ENCODE data around the gene PCDHGB1.
"Not testable (repeated sequence)": the region's sequence is repeated elsewhere in the genome, so short reads cannot be mapped to it uniquely, and the experiment has no call there.

Gene PCDHGB1

DNA sequence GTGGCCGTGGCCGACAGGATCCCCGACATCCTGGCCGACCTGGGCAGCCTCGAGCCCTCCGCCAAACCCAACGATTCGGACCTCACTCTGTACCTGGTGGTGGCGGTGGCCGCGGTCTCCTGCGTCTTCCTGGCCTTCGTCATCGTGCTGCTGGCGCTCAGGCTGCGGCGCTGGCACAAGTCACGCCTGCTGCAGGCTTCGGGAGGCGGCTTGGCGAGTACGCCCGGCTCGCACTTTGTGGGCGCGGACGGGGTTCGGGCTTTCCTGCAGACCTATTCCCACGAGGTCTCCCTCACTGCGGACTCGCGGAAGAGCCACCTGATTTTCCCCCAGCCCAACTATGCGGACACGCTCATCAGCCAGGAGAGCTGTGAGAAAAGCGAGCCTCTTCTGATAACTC, 3.9 kb upstream of the PCDHGB1 start:
- not testable (repeated sequence) for DNase-seq

DNA sequence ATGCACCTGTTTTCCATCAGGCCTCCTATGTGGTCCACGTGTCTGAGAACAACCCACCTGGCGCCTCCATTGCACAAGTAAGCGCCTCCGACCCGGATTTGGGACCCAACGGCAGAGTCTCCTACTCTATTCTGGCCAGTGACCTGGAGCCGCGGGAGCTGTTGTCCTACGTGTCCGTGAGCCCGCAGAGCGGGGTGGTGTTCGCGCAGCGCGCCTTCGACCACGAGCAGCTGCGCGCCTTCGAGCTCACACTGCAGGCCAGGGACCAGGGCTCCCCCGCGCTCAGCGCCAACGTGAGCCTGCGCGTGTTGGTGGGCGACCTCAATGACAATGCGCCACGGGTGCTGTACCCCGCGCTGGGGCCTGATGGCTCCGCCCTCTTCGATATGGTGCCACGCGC, 1.7 kb downstream of the PCDHGB1 start:
- DNase-seq = no peak

DNA sequence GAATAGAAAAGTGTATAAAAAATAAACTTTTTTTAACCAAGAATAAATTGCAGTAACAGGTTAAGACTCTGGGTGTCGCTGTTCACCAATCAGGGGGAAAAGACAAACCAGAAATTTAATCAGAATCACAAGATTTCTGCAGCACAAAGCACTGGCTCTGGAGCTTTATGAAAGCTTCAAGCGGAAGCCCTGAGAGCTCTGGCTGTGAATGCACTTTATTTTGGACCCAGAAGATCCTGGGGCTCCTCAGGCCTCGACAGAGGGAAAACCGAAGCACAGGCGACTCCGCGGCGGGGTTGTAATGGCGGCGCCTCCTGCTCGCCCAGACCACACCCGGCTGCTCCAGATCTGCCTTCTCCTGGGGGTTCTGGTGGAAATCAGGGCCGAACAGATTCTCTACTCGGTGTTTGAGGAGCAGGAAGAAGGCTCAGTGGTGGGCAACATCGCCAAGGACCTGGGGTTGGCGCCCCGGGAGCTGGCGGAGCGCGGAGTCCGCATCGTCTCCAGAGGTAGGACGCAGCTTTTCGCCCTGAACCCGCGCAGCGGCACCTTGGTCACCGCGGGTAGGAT, 5.1 kb downstream of the PCDHGB1 start, which contains the start of gene PCDHGA4:
Gene PCDHGA4 (plus strand): TSS at position 122 of the 570 bp plus-strand sequence. CDS start 87 bp downstream, at position 209.
- peak in 1 of 2 donors; percentile 19 for DNase-seq

DNA sequence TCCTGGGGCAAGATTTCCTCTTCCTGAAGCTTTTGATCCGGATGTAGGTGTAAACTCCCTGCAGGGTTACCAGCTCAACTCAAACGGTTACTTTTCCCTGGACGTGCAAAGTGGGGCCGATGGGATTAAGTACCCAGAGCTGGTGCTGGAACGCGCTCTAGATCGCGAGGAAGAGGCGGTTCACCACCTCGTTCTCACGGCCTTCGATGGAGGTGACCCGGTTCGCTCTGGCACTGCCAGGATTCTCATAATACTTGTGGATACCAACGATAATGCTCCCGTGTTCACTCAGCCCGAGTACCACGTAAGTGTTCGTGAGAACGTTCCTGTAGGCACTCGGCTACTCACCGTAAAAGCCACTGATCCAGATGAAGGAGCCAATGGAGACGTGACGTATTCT, 5.7 kb downstream of the PCDHGB1 start:
- DNase-seq = no peak

DNA sequence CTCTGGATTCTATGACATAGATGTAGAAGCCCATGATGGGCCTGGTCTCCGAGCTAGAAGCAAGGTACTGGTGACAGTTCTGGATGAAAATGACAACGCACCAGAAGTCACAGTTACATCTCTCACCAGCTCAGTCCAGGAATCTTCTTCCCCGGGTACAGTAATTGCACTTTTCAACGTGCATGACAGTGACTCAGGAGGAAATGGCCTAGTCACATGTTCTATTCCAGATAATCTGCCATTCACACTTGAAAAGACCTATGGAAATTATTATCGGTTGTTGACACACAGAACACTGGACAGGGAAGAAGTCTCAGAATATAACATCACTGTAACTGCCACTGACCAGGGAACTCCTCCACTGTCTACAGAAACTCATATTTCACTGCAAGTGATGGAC, 6.2 kb downstream of the PCDHGB1 start:
- no peak for DNase-seq

DNA sequence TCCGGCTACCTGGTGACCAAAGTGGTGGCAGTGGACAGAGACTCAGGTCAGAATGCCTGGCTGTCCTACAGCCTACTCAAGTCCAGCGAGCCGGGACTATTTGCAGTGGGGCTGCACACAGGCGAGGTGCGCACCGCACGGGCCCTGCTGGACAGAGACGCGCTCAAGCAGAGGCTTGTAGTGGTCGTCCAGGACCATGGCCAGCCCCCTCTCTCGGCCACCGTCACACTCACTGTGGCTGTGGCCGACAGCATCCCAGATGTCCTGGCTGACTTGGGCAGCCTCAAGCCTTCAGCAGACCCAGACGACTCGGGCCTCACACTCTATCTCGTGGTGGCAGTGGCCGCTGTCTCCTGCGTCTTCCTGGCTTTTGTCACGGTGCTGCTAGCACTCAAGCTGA, 7.1 kb downstream of the PCDHGB1 start:
- DNase-seq = no peak

DNA sequence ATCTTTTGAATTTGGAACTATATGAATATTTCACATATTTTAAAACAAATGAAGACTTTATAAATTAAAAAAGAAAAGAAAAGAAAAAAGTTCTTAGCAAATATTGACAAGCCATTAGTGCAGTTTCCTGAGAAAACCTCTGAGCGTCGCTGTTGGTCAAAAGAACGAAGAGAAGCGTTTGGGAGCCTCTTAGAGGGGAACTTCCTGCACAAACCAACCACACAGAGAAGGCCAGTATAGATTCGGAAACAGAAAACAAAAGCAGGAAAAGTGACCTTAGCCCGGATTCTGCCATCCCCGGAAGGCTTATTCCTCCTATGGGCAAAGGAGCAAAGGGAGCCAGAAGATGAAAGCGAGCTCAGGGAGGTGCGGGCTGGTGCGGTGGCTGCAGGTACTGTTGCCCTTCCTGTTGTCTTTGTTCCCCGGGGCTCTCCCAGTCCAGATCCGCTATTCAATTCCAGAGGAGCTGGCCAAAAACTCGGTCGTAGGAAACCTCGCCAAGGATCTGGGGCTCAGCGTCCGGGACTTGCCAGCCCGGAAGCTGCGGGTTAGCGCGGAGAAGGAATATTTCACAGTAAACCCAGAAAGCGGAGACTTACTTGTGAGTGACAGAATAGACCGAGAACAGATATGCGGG, 10.0 kb downstream of the PCDHGB1 start, which contains the start of gene PCDHGB2:
Gene PCDHGB2 (plus strand): TSS at position 205 of the 637 bp plus-strand sequence. CDS start 142 bp downstream, at position 347.
- DNase-seq = peak in 1 of 2 donors; percentile 51

DNA sequence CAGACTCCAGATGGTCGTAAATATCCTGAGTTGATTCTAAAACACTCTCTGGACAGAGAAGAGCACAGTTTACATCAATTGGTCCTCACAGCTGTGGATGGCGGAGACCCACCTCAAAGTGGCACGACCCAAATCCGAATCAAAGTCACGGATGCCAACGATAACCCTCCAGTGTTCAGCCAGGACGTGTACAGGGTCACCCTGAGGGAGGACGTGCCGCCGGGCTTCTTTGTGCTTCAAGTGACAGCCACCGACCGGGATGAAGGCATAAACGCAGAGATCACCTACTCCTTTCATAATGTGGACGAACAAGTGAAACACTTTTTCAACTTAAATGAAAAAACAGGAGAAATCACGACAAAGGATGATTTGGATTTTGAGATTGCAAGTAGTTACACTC, 10.8 kb downstream of the PCDHGB1 start:
- DNase-seq = no peak

DNA sequence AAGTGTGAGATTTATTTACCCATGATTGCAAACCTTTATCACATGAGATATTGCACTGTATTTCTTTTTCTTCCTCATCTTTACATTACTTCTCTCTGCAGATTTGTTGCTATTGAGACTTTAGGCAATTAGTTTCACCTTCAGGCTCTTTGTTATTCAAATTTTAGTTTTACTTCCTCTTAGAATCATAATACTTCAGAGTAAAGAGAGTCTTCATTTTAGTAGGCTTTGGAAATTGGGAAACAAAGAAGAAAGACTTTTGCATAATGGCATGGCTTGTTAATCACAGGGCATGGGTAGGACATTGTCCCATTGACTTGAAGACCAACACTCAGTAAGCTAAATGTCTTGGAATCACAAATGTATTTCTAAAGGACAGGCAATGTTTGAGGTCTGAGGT, 12.8 kb downstream of the PCDHGB1 start:
- no peak for DNase-seq

DNA sequence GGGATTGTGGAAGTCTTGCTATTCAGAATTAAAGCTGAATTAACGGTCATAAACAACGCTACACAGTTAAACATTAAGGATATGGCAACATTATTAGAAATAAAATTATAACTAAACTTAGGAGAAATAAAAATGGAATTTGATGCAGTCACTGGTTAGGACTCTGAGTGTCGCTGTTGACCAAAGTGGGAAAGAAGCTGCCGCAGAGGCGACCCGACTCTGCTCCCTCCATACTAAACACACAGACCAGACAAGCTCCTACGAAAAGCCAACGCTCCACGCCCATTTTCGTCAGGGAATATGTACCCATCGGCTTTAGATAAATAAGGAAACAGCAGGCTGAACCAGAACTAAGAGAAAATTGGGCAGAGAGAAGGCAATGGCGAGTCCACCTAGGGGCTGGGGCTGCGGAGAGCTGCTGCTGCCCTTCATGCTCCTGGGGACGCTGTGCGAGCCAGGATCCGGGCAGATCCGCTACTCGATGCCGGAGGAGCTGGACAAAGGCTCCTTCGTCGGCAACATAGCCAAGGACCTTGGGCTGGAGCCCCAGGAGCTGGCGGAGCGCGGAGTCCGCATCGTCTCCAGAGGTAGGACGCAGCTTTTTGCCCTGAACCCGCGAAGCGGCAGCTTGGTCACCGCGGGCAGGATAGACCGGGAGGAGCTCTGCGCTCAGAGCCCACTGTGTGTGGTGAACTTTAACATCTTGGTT, 14.2 kb downstream of the PCDHGB1 start, which contains the start of gene PCDHGA5:
Gene PCDHGA5 (plus strand): TSS at position 211 of the 709 bp plus-strand sequence. CDS start 169 bp downstream, at position 380.
- no peak for DNase-seq

DNA sequence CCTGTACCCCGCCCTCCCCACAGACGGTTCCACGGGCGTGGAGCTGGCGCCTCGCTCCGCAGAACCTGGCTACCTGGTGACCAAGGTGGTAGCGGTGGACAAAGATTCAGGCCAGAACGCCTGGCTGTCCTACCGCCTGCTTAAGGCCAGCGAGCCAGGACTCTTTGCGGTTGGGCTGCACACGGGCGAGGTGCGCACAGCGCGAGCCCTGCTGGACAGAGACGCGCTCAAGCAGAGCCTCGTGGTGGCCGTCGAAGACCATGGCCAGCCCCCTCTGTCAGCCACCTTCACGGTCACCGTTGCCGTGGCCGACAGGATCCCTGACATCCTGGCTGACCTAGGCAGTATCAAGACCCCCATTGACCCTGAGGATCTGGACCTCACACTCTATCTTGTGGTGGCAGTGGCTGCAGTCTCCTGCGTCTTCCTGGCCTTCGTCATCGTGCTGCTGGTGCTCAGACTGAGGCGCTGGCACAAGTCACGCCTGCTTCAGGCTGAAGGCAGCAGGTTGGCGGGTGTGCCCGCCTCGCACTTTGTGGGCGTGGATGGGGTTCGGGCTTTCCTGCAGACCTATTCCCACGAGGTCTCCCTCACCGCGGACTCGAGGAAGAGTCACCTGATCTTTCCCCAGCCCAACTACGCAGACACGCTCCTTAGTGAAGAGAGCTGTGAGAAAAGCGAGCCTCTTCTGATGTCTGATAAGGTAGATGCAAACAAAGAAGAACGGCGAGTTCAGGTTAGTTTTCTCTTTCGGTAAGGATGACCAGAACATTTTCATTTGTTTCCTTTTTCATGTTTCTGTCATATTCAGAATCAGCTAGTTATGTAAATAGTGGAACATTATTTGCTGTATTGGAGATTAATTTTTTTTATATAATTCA, 16.4 kb downstream of the PCDHGB1 start:
- DNase-seq = no peak

DNA sequence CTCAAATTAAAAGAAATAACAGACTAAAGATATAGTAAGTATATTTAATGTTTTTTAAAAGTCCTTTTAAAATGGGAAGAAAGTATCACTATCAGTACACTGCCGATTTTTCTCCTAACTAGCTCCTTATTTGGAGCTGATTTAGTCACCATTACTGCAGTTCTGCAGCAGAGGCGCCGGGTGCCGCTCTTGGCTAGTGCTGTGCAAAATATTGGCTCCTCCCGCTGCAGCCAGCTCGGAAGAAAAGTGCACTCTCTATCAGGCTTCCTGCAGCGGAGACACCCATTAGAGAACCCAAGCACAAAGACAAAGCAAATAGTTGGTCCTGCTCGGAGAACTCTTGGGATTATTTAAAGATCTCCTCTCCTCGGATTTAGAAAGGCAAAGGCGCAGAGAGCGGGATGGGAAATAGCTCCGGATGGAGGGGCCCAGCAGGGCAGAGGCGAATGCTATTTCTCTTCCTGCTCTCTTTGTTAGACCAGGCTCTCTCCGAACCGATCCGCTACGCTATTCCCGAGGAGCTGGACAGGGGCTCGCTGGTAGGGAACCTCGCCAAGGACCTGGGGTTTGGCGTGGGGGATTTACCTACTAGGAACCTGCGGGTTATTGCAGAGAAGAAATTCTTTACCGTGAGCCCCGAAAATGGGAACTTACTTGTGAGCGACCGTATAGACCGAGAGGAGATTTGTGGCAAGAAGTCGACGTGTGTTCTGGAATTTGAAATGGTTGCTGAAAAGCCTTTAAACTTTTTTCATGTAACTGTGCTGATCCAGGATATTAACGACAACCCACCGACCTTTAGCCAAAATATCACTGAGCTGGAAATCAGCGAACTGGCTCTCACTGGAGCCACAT, 20.3 kb downstream of the PCDHGB1 start, which contains the start of gene PCDHGB3:
Gene PCDHGB3 (plus strand): TSS at position 249 of the 855 bp plus-strand sequence. CDS start 153 bp downstream, at position 402.
- DNase-seq = peak in 1 of 2 donors; percentile 54

DNA sequence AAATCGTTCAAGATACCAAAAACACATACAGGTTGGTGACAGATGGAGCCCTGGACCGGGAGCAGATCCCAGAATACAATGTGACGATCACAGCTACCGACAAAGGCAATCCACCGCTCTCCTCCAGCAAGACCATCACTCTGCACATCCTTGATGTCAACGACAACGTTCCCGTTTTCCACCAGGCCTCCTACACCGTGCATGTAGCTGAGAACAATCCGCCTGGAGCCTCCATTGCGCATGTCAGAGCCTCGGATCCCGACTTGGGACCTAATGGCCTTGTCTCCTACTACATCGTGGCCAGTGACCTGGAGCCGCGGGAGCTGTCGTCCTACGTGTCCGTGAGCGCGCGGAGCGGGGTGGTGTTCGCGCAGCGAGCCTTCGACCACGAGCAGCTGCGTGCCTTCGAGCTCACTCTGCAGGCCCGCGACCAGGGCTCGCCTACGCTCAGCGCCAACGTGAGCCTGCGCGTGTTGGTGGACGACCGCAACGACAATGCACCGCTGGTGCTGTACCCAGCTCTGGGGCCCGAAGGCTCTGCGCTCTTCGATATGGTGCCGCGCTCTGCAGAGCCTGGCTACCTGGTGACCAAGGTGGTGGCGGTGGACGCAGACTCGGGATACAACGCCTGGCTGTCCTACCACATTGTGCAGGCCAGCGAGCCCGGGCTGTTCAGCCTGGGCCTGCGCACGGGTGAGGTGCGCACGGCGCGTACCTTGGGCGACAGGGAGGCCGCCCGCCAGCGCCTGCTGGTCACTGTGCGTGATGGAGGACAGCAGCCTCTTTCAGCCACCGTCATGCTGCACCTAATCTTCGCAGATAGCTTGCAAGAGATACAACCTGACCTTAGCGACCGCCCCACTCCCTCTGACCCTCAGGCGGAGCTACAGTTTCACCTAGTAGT, 21.9 kb downstream of the PCDHGB1 start:
- no peak for DNase-seq

DNA sequence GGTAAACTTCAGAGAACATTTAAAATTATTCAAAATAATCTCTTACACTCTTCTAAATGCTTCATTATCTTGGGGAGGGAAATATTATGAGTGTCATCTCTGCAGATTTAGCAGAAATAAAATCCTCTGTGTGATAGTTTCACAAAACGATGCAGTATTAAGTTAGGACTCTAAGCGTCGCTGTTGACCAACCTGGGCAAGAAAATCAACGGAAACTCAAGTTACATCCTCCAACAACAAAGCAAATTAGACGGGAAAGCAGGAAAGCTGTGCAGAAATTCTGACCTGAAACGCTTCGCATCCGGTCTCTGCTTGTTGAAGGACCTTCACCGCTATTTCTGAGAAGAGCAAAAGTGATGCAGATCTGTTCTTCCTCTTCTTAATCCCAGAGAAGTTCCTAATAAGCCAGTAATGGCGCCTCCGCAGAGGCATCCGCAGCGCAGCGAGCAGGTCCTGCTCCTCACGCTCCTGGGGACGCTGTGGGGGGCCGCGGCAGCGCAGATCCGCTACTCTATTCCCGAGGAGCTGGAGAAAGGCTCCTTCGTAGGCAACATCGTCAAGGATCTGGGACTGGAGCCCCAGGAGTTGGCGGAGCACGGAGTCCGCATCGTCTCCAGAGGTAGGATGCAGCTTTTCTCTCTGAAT, 23.9 kb downstream of the PCDHGB1 start, which contains the start of gene PCDHGA6:
Gene PCDHGA6 (plus strand): TSS at position 219 of the 645 bp plus-strand sequence. CDS start 193 bp downstream, at position 412.
- peak in 1 of 2 donors; percentile 21 for DNase-seq

DNA sequence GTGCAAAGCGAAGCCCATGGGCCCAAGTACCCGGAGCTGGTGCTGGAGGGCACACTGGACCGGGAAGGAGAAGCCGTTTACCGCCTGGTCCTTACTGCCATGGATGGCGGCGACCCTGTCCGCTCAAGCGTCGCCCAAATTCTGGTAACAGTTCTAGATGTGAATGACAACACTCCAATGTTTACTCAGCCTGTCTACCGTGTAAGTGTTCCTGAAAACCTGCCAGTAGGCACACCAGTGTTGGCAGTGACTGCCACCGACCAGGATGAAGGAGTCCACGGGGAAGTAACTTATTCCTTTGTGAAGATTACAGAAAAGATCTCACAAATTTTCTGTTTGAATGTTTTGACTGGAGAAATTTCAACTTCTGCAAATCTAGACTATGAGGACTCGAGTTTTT, 24.7 kb downstream of the PCDHGB1 start:
- DNase-seq = no peak

DNA sequence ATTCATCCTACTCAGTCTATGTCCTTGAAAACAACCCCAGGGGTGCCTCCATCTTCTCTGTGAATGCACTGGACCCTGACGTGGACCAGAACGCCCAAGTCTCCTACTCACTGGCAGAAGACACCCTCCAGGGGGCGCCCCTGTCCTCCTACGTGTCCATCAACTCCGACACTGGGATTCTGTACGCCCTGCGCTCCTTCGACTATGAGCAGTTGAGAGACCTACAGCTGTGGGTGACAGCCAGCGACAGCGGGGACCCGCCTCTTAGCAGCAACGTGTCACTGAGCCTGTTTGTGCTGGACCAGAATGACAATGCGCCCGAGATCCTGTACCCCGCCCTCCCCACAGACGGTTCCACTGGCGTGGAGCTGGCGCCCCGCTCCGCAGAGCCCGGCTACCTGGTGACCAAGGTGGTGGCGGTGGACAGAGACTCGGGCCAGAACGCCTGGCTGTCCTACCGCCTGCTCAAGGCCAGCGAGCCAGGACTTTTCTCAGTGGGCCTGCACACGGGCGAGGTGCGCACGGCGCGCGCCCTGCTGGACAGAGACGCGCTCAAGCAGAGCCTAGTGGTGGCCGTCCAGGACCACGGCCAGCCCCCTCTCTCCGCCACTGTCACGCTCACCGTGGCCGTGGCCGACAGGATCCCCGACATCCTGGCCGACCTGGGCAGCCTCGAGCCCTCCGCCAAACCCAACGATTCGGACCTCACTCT, 25.7 kb downstream of the PCDHGB1 start:
- DNase-seq = not testable (repeated sequence)

DNA sequence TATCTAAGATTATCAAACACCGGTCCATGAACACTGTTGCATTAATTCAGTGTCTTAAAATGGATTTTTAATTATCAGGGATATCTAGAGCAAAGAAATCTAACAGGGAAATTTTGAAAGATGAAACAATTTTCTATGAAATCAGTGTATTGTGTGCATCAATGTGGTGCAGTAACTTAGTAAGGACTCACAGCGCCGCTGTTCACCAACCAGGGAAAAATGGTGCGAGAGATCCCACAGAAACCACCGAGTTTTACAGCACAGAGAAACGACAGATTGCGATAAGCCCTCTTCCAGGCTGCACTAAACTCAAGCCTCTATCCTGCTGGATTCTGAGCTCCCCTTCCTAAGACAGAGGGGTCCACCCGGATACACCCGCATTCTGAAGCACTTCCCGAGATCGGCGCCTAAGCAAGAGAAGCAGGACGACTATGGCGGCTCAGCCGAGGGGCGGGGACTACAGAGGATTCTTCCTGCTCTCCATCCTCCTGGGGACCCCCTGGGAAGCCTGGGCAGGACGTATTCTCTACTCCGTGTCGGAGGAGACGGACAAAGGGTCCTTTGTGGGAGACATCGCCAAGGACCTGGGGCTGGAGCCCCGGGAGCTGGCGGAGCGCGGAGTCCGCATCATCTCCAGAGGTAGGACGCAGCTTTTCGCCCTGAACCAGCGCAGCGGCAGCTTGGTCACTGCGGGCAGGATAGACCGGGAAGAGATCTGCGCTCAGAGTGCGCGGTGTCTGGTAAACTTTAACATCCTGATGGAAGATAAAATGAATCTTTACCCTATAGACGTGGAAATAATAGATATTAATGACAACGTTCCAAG, 32.8 kb downstream of the PCDHGB1 start, which contains the start of gene PCDHGA7:
Gene PCDHGA7 (plus strand): TSS at position 274 of the 826 bp plus-strand sequence. CDS start 158 bp downstream, at position 432.
- DNase-seq = no peak

DNA sequence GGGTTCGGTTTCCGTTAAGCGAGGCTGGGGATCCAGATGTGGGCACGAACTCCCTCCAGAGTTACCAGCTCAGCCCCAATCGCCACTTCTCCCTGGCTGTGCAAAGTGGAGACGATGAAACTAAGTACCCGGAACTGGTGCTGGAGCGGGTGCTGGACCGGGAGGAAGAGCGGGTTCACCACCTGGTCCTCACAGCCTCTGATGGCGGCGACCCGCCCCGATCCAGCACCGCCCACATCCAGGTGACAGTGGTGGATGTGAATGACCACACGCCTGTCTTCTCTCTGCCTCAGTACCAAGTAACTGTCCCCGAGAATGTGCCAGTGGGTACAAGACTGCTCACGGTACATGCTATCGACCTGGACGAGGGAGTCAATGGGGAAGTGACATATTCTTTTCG, 33.4 kb downstream of the PCDHGB1 start:
- DNase-seq = no peak
